ENCODE results near the gene ZNF19. TPM values are rescaled to one million over a fixed set of nuclear protein-coding genes. Genes with fewer than 3 reads are reported as not detected.

Gene ZNF19
- total RNA-seq, 1 experiment from 2014 or later: 4.7 TPM

DNA sequence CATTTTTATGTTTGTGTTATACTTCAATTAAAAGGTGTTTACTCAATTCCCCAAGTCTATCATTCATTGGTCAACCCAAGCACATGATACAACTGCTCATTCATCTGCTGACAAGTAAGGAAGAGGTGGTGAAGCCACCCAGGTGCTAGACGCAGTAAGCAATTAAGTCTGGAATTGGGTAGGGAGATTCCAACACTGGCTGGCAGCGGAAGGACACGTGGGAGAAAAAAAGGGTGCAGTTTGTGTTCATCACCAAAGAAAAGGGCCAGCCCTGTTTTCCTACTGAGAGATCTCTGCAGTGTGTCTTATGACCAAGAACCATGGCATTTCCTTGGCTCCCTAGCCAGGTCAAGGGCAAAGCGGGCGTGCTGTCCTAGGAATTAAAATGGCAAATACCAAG is 15.2 kb downstream of the ZNF19 start:
- H3K27ac ChIP-seq (ENCODE audit: insufficient read length, low read depth, low read length): no peak overlapping the region

More for the DNA sequence above, 15.2 kb downstream of the ZNF19 start:
- H4K8ac ChIP-seq (replicated peaks; ENCODE audit: insufficient read length, low read depth, low read length): no peak overlapping the region
- no peak for DNase-seq
- H4K5ac ChIP-seq (ENCODE audit: insufficient read length, low read depth, low read length): no peak overlapping the region
- H3K14ac ChIP-seq (ENCODE audit: insufficient read depth, low read length): no peak overlapping the region
- no peaks in the 10 kb centered on the region for H3K9me3 ChIP-seq (ENCODE audit: control insufficient read depth, low read depth, low read length)
- no peaks in the 10 kb centered on the region for H3K79me1 ChIP-seq (ENCODE audit: insufficient read depth, low read depth, low read length, poor library complexity, severe bottlenecking)
- no peak overlapping the region for H2BK120ac ChIP-seq (ENCODE audit: low read depth, low read length, poor library complexity, severe bottlenecking)
- no peak overlapping the region for H2BK12ac ChIP-seq (ENCODE audit: insufficient read length, low read depth, low read length)
- H3K36me3 Mint-ChIP-seq (ENCODE audit: insufficient read depth in 1 of 3, low read depth in 3 of 3): peaks cover 0 to 11% (median 8%) of the 10 kb centered on the region in 3 experiments; a peak in 6 of 7 replicates
- WGBS (ENCODE audit: extremely low coverage, insufficient read length, low lambda C conversion rate): no CpG with 5 or more reads among the region's 5 CpGs
- no peaks in the 10 kb centered on the region for H4K20me1 ChIP-seq (ENCODE audit: control insufficient read depth, insufficient read depth, insufficient read length)
- H3K27me3 ChIP-seq (ENCODE audit: insufficient read depth, low read length): no peaks in the 10 kb centered on the region
- no peak overlapping the region for H3K18ac ChIP-seq (ENCODE audit: insufficient read length, low read depth, low read length)
- no peak overlapping the region for H3K23ac ChIP-seq (ENCODE audit: insufficient read length, low read depth, low read length)
- no peak overlapping the region for H2BK5ac ChIP-seq (ENCODE audit: insufficient read length, low read length)
- H3K9me3 Mint-ChIP-seq: no peaks in the 10 kb centered on the region
- H3K27me3 Mint-ChIP-seq (ENCODE audit: low read depth): peaks cover 2% of the 10 kb centered on the region; the same call in 1 of the 2 replicates
- H2BK15ac ChIP-seq (ENCODE audit: low read depth, low read length): no peak overlapping the region
- H3K4me1 ChIP-seq (ENCODE audit: insufficient read depth, low read length): no peaks in the 10 kb centered on the region
- no peak overlapping the region for H3K27ac Mint-ChIP-seq
- H3K79me2 ChIP-seq (ENCODE audit: insufficient read depth, low read length): no peaks in the 10 kb centered on the region
- H3T11ph ChIP-seq (ENCODE audit: low read length): no peak overlapping the region
- H3K56ac ChIP-seq (ENCODE audit: insufficient read length, low read depth, low read length): no peak overlapping the region
- no peak overlapping the region for H4K91ac ChIP-seq (ENCODE audit: insufficient read length, low read depth, low read length)
- no peak overlapping the region for H2BK20ac ChIP-seq (ENCODE audit: low read depth, low read length, poor library complexity, severe bottlenecking)
- no peak overlapping the region for H3K9ac ChIP-seq (ENCODE audit: extremely low read depth, insufficient read length, low read length)
- TF ChIP-seq, protein P1, sequence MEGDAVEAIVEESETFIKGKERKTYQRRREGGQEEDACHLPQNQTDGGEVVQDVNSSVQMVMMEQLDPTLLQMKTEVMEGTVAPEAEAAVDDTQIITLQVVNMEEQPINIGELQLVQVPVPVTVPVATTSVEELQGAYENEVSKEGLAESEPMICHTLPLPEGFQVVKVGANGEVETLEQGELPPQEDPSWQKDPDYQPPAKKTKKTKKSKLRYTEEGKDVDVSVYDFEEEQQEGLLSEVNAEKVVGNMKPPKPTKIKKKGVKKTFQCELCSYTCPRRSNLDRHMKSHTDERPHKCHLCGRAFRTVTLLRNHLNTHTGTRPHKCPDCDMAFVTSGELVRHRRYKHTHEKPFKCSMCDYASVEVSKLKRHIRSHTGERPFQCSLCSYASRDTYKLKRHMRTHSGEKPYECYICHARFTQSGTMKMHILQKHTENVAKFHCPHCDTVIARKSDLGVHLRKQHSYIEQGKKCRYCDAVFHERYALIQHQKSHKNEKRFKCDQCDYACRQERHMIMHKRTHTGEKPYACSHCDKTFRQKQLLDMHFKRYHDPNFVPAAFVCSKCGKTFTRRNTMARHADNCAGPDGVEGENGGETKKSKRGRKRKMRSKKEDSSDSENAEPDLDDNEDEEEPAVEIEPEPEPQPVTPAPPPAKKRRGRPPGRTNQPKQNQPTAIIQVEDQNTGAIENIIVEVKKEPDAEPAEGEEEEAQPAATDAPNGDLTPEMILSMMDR (conservative IDR thresholded peaks at IDR 0.05): no peak
- no peak overlapping the region for H3K4me3 Mint-ChIP-seq
- no peaks in the 10 kb centered on the region for H3K23me2 ChIP-seq (ENCODE audit: insufficient read length, low read depth, low read length, poor library complexity, severe bottlenecking)
- H3K4me2 ChIP-seq (ENCODE audit: insufficient read depth, insufficient read length, low read length): no peak overlapping the region
- H2AK5ac ChIP-seq (ENCODE audit: insufficient read length, low read length): no peak overlapping the region
- no peak overlapping the region for H3K4ac ChIP-seq (ENCODE audit: low read depth, low read length)
- no peak overlapping the region for H2AFZ ChIP-seq (ENCODE audit: low read length)
- no peaks in the 10 kb centered on the region for H3K4me1 Mint-ChIP-seq

All from H9 (cell line).